NCI-H2029 (cell line): ENCODE data around the gene KIAA1143.

Experiments
- DNase-seq: peaks from one replicate; lab custom pipeline; 2025; lab: John Stamatoyannopoulos, UW

The KIAA1143 gene

DNA sequence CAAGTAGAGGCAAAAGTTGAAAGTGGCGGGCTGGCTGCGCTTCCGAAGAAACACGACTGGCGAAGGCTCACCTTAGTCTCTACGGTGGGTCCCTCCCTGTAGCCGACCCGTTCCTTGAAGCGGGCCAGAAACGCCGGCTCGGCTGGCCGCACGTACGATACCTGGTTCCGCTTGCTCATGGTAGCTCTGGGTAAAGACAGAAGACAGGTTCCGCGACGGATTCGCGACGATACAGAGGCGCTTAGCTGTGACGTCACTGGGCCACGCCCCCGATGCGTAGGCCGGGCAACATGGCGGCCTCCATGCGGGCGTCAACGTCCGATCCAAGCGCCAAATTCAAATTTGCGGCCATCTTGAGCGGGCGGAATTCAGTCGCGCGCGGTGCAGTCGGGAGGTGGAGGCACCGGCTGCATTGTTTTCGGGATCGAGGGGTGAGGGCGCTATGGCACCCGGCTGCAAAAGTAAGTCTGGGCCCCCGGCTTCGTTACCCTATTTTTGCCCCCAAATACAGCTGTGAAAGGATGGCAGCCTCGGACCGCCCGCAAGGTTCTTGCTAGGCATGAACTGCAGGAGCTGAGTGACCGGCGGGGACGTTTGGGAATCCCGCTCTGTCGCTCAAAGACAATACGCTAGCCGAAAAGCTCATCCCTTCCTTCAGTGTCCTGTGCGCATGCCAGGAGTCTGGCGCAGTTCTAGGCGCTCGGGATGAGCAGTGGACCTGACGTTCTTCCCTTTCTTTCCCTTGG, at the start of gene KIAA1143, which contains the start of gene KIF15:
Gene KIAA1143 (minus strand): TSS at position 196 of the 746 bp plus-strand sequence. CDS start 17 bp downstream, at position 179.
Gene KIF15 (plus strand): TSS at position 371 of the 746 bp plus-strand sequence. CDS start 72 bp downstream, at position 443.
- DNase-seq = peak; percentile 98

DNA sequence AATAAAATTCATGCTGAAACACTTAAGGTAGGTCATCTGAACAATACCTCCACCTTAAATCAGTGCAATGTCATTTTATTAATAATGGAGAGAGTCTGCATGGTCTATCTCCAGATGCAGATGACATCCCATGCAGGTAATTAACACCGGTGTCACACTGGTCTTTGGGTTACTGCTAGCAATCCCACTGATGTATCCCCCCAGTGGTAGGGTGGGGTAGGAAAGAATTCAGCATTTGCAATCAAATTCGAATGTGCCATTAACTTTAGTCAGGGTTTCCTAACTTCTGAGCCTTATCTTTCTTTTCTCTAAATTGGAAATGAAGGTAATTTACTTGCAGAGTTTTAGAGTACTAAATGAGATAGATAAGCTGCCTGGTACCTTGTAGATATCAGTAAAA, 44.5 kb upstream of the KIAA1143 start:
- DNase-seq = no peak

DNA sequence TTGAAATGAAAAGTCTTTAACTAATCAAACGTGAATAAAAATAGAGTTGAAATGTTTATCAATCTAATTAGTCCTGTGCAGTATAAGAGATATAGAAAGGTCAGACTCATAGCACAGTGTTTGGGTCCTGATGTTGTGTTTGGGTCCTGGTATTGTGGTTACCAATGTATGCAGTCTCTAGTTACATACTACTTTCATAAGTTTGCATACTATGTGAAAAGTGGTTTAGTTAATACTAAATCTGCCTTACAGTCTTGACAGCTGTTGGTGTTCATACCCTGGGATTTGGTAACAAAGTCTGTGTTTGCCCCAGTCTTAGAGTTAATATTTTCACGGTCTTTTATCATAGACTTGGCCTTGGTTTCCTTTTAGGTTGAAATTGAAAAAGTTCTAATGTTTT, 41.9 kb upstream of the KIAA1143 start:
- DNase-seq = no peak

DNA sequence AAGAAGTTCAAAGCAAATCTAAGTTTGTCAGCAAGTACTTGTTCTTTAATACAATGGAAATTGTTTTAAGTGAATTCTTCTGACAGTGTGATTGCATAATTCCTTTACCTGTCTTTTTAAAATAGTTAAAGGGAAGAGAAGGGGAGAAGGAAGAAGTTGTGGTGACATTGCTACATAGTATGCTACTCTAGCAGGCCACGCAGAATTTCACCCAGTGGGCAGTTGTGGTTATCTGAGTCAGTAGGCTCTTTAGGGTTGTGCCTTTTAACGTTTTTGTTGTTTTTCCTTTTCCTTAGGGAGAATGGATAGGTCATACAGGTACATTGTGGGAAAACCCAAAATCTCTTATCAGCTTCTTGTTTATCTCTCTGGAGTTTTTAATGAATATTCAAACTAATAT, 40.6 kb upstream of the KIAA1143 start:
- DNase-seq = no peak

DNA sequence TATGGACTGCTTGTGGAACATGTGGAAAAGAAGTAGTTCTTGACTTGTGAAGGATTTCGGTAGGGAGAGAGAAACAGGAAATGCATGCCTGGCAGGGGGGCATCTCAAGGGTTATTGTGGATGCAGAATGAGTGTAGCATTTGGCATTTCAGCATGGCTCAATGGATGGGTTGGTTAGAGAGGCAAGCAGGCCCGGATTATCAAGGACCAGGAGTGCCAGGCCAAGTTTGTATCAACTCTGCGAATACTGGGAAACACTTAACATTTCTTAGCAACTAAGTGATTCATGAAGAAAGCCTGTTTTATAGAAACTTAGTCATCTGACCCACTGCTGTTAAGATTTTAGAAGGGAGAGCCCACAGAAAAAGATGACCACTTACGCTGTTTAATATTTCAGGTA, 33.8 kb upstream of the KIAA1143 start:
- DNase-seq = no peak

DNA sequence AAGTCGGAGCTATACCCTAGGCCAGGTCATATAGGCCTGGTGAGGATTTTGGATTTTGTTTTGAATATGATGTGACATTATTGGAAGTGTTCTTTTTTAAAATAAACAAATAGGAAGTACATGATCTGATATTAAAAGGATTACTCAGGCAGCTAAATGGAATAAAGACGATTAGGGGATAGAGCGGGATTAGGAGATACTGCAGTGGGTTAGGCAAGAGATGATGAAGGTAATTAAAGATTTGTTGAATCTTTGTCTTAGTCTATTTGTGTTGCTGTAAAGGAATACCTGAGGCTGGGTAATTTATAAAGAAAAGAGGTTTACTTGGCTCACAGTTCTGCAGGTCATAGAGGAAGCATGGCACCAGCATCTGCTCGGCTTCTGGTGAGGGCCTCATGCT, 21.5 kb upstream of the KIAA1143 start:
- no peak for DNase-seq

DNA sequence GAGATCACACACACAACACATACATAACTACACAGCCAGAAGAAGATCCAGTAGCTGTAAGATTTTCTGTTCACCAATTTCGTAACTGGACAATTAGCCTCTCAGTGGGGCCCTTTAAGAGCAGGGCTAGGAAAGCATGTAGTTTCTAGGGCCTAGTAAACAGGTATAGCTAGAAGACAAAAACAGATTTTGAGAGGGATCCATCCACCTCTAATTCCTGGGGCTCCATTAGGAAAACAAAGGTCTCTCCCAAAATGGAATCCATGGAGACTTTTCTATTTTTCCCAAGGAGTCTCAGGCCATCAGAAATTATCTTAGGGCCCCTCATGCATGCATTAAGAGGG, 10.7 kb upstream of the KIAA1143 start:
- DNase-seq = no peak

DNA sequence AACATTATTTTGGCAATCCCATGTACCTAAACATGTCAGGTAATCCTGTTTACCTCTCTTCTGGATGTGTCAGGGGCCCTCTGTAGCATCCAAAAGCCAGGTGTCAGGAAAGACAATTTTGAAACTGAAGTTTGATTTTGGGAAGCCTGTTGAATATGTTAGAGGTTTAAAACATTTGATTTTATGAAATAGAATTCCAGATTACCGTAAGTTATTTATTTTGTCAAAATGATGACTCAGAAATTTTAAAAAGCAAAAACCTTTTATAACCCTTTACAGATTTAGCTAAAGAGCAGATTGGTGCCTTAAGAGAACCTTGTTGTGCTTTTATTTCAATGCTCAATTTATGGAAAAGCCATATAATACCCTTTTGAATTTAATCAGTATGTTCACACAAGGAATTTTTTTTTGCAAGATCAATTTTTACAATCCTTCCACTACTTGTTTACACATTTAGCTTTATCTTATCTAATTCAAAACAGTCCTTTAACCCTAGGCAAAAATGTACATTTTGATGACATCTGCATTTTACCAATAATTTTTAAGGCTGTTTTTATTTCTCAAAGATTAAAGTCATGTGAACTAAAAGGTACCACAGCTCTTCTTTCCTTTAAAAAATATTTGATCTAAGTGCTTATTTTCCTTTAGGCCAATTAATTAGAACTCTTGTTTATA, 10.1 kb upstream of the KIAA1143 start:
- DNase-seq = no peak

DNA sequence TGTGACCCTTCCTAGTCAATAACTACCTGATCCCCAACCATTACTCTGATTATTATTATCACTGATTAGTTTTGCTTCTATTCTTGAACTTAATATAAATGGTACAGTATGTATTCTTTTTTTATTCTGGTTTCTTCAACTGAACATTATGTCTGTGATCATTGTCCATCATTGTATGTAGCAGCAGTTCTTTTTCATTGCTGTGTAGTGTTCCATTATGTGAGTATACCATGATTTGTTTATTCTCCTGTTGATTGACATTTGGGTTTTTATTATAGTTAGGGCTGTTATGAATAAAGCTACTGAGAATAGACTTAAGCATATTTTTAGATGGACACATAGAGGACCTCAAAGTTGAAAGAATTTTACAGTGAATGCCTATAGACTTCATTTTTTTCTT, 2.8 kb upstream of the KIAA1143 start:
- no peak for DNase-seq

DNA sequence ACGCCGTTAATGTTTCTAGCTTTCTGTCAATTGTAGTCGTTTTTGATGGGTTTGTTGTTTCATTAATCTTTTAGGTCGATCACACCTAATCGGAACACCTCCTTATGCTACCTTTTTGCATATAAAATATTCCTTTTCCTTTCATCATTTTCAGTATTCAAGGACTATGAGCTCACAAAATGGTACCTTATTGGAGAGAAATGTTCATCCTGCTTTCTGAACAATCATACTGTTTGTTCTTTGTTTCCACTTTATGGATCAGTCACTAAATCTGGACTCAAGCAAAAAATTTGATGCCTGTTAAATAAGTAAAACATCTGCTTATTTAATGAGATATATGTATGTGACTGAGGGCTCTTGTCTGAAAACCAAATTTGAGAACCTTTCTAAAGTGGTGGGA, 1.3 kb upstream of the KIAA1143 start:
- no peak for DNase-seq

DNA sequence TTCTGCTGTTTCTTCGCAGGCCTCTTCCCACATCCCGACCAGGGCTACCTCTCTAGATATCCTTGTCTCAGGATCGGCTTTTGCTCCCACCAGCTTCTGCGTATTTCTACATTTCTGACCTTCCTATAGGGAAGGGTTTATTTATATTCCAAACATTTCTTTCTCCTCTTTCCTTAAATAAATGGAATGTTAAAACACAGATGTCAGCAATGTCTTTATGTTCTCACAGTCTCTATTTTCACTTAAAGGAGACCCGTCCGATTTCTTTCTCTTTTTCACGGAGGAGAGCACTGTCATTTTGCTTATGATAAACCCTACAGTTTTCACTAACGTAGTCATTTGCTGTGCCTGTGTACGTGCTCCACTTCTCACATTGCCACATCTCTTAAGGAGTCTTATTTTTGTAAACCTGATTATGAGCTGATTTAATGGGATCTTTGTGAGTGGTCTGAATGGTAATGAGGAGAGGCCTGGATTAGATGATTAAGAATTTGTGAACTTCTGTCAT, 805 bp upstream of the KIAA1143 start:
- no peak for DNase-seq

DNA sequence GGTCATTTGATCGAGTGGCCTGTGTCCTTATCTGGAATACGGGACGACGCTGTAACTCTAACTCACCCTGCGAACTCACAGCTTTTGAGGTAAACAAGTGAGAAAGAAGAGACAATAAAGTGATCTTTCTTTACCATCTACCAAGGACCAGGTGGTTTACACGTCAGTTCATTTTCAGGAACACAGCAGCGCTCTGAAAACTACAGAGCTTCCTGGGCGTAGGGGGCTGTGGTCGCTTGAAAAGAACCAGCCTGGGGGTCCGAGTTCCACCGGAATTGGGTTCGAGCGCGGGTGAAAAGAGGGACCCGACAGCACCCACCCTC, 357 bp downstream of the KIAA1143 start:
- DNase-seq = no peak

DNA sequence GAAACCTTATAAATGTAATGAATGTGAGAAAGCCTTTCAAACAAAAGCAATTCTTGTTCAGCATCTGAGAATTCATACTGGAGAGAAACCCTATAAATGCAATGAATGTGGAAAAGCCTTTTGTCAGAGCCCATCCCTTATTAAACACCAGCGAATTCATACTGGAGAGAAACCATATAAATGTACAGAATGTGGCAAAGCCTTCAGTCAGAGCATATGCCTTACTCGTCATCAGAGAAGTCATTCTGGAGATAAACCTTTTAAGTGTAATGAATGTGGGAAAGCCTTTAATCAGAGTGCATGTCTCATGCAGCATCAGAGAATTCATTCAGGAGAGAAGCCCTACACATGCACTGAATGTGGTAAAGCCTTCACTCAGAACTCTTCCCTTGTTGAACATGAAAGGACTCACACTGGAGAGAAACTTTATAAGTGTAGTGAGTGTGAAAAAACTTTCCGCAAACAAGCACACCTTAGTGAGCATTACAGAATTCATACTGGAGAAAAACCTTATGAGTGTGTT, 26.7 kb downstream of the KIAA1143 start:
- DNase-seq = no peak

DNA sequence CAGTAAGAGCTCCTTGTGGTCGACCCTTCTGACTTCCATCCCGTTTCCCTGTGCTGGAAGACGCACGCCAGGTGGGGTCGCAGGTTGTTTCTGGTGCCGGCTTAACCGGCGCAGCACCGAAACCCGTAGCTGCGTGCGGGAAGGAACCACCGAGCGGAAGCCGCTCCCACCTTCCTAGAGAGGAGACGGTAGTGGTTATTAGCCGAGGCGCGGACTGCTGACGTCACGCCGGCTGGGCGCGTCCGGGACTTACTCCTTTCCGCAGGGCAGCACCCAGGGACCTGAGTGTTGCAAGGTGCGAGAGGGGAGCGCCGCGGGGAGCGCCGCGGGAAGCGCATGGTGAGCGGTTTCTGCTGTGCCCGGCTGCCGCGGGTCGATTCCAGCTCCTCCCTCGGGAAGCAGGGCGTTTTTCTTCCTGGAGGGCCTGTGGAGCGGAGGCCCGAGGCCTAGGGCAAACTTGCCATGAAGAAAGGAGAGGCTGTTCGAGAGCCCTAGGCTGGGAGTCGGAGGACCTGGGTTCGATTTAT, 32.0 kb downstream of the KIAA1143 start, which contains the start of gene ZNF501:
Gene ZNF501 (plus strand): TSS at position 252 of the 527 bp plus-strand sequence. CDS start 4,787 bp downstream, outside the sequence.
- DNase-seq = peak; percentile 97

DNA sequence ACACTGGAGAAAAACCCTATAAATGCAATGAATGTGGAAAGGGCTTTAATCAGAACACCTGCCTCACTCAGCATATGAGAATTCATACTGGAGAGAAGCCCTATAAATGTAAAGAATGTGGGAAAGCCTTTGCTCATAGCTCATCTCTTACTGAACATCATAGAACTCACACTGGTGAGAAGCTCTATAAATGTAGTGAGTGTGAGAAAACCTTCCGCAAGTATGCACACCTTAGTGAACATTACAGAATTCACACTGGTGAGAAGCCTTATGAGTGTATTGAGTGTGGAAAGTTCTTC, 39.4 kb downstream of the KIAA1143 start:
- no peak for DNase-seq

DNA sequence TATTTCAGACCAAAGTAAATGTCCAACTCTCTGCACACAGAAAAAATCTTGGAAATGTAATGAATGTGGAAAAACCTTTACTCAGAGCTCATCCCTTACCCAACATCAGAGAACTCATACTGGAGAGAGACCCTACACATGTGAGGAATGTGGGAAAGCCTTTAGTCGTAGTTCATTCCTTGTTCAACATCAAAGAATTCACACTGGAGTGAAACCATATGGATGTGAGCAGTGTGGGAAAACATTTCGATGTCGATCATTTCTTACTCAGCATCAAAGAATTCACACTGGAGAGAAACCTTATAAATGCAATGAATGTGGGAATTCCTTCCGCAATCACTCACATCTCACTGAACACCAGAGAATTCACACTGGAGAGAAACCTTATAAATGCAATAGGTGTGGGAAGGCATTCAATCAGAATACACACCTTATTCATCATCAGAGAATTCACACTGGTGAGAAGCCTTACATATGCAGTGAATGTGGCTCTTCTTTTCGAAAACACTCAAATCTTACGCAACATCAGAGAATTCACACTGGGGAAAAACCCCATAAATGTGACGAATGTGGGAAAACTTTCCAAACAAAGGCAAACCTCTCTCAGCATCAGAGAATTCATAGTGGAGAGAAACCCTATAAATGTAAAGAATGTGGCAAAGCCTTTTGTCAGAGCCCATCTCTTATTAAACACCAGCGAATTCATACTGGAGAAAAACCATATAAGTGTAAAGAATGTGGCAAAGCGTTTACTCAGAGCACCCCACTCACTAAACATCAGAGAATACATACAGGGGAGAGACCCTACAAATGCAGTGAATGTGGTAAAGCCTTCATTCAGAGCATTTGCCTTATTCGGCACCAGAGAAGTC, 40.0 kb downstream of the KIAA1143 start:
- DNase-seq = no peak

DNA sequence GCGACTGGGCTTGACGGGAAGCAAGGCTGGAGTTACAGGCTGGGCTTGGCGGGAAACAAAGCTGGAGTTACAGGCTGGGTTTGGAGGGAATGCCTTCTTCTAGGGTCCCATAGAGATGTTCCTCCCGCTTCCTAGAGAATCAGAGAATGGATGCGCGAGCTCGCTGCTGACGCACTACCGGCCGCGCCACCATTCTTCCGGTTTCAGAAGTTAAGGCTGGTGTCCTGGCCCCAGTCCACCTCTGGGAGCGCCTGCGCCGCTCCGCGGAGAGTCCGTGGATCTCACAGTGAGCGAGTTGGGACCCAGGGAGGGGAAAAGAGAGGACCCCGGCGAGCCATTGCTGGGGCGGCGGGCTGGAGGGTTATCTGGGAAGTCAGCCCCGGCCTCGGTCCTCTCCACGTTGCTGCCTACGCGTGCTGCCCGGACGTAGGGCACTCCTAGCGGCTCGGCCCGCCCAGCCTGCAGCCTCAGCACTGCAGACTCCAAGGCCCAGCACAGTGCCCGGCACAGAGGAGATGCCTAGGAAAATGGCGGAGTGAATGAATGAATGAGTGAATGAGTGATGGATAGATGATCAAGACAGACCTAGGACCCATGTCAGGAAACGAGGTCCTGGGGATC, 48.9 kb downstream of the KIAA1143 start, which contains the start of gene ZNF502:
Gene ZNF502 (plus strand): TSS at position 206 of the 621 bp plus-strand sequence. CDS start 7,602 bp downstream, outside the sequence.
- DNase-seq = peak; percentile 92
